GM04503 (cell line): ENCODE results near the gene ZFYVE19.

Source experiments
- DNase-seq: peaks from one replicate; pipeline ENCODE4 v3.0.0-alpha.2; 2012; ENCODE audit warnings: low read depth

The ZFYVE19 gene

GRCh38 chr15:40775740-40776536 lies 31.0 kb upstream of the ZFYVE19 start:
- DNase-seq, result no peak

GRCh38 chr15:40776537-40777141 lies 30.2 kb upstream of the ZFYVE19 start:
- peak; percentile 49 for DNase-seq

- no peak for DNase-seq
Observed at GRCh38 chr15:40782609-40783227, 24.2 kb upstream of the ZFYVE19 start.

GRCh38 chr15:40785164-40785563 lies 21.7 kb upstream of the ZFYVE19 start:
- no peak for DNase-seq

- DNase-seq, result no peak
Observed at GRCh38 chr15:40785814-40786213, 21.1 kb upstream of the ZFYVE19 start.

GRCh38 chr15:40787344-40787841 lies 19.5 kb upstream of the ZFYVE19 start:
- DNase-seq, result no peak

GRCh38 chr15:40787991-40788390 lies 18.9 kb upstream of the ZFYVE19 start:
- DNase-seq, result no peak

GRCh38 chr15:40789119-40789518 lies 17.8 kb upstream of the ZFYVE19 start:
- DNase-seq, result no peak

- no peak for DNase-seq
Observed at GRCh38 chr15:40789999-40790398, 16.9 kb upstream of the ZFYVE19 start.

GRCh38 chr15:40790718-40791117 lies 16.2 kb upstream of the ZFYVE19 start:
- no peak for DNase-seq

GRCh38 chr15:40792394-40792793 lies 14.5 kb upstream of the ZFYVE19 start:
- no peak for DNase-seq

- peak; percentile 69 for DNase-seq
Observed at GRCh38 chr15:40793216-40793989, 13.5 kb upstream of the ZFYVE19 start.

GRCh38 chr15:40796041-40796440 lies 10.8 kb upstream of the ZFYVE19 start:
- no peak for DNase-seq

GRCh38 chr15:40796512-40796911 lies 10.4 kb upstream of the ZFYVE19 start:
- DNase-seq, result no peak

GRCh38 chr15:40799523-40799922 lies 7.4 kb upstream of the ZFYVE19 start:
- no peak for DNase-seq

GRCh38 chr15:40803076-40803475 lies 3.8 kb upstream of the ZFYVE19 start:
- no peak for DNase-seq

GRCh38 chr15:40803688-40804087 lies 3.2 kb upstream of the ZFYVE19 start:
- DNase-seq, result no peak

GRCh38 chr15:40806672-40807027 lies 239 bp upstream of the ZFYVE19 start:
- DNase-seq, result no peak

- no peak for DNase-seq
Observed at GRCh38 chr15:40807888-40808461, 1.1 kb downstream of the ZFYVE19 start.

GRCh38 chr15:40808861-40809450 lies 2.1 kb downstream of the ZFYVE19 start:
- DNase-seq, result no peak

GRCh38 chr15:40812721-40813425 lies 6.0 kb downstream of the ZFYVE19 start:
- no peak for DNase-seq
